Neuronal stem cell (in vitro differentiated cells): ENCODE data around the gene CLNK.

Source experiments
- DNase-seq: peaks from one replicate; pipeline ENCODE4 v3.0.0-alpha.2; 2013; ENCODE audit warnings: low spot score
- H2AFZ ChIP-seq: one replicate; pipeline ENCODE4 v1.6.1; 2013; ENCODE audit warnings: mild to moderate bottlenecking, low read length, inconsistent platforms
- H2AK5ac ChIP-seq: 2 replicates; pipeline ENCODE4 v1.6.1; 2013; ENCODE audit warnings: low read depth, mild to moderate bottlenecking, inconsistent platforms, low read length, moderate library complexity, mixed read lengths
- H2BK120ac ChIP-seq: 2 replicates; pipeline ENCODE4 v1.6.1; 2013; ENCODE audit warnings: low read depth, mild to moderate bottlenecking, inconsistent platforms, low read length, moderate library complexity, mixed read lengths
- H2BK12ac ChIP-seq: one replicate; pipeline ENCODE4 v1.6.1; 2013; ENCODE audit warnings: low read length, inconsistent platforms
- H2BK15ac ChIP-seq: 2 replicates; pipeline ENCODE4 v1.6.1; 2013; ENCODE audit warnings: mild to moderate bottlenecking, low read length, inconsistent platforms, mixed read lengths
- H2BK5ac ChIP-seq: one replicate; pipeline ENCODE4 v1.6.1; 2013; ENCODE audit warnings: inconsistent platforms, mild to moderate bottlenecking, low read length, moderate library complexity
- H3K14ac ChIP-seq: one replicate; pipeline ENCODE4 v1.6.1; 2013; ENCODE audit warnings: low read length, inconsistent platforms
- H3K18ac ChIP-seq: 2 replicates; pipeline ENCODE4 v1.6.1; 2013; ENCODE audit warnings: low read length, inconsistent platforms
- H3K23ac ChIP-seq: 2 replicates; pipeline ENCODE4 v1.6.1; 2013; ENCODE audit warnings: low read depth, mild to moderate bottlenecking, mixed read lengths, low read length, inconsistent platforms; ENCODE audit not compliant: poor library complexity
- H3K27ac ChIP-seq: replicated peaks from 3 replicates; pipeline ENCODE4 v1.5.1; 2013; ENCODE audit warnings: low read length, inconsistent platforms
- H3K27me3 ChIP-seq, 3 experiments: 2 replicates each; pipeline ENCODE4 v1.6.1; 2013; ENCODE audit warnings: low read length in 3 of 3, mild to moderate bottlenecking in 2 of 3, inconsistent platforms in 1 of 3, low read depth in 1 of 3, mixed read lengths in 1 of 3, moderate library complexity in 1 of 3; ENCODE audit not compliant: control insufficient read depth in 3 of 3, insufficient read depth in 3 of 3
- H3K36me3 ChIP-seq, 2 donors: replicated peaks in 1 of 2; 2 replicates each; pipeline ENCODE4 v1.6.1; 2013; ENCODE audit warnings: low read length in 2 of 2; ENCODE audit not compliant: control insufficient read depth in 2 of 2, insufficient read depth in 2 of 2
- H3K4ac ChIP-seq: 2 replicates; pipeline ENCODE4 v1.6.1; 2013; ENCODE audit warnings: inconsistent platforms, mild to moderate bottlenecking, low read length, moderate library complexity
- H3K4me1 ChIP-seq, 2 donors: 1 replicate in 1 of 2; 2 replicates in 1 of 2; pipeline ENCODE4 v1.6.1; 2013; ENCODE audit warnings: low read length in 2 of 2, low read depth in 1 of 2; ENCODE audit not compliant: control insufficient read depth in 2 of 2, insufficient read depth in 1 of 2
- H3K4me2 ChIP-seq: one replicate; pipeline ENCODE4 v1.6.1; 2013; ENCODE audit warnings: mild to moderate bottlenecking, low read length, inconsistent platforms; ENCODE audit not compliant: insufficient read depth, poor library complexity, severe bottlenecking
- H3K4me3 ChIP-seq, 2 donors: 2 replicates each; pipeline ENCODE4 v1.5.1; 2013; ENCODE audit warnings: low read length in 2 of 2, mild to moderate bottlenecking in 2 of 2, inconsistent platforms in 1 of 2, moderate library complexity in 1 of 2
- H3K79me1 ChIP-seq: one replicate; pipeline ENCODE4 v1.6.1; 2013; ENCODE audit warnings: low read depth, mild to moderate bottlenecking, inconsistent platforms, low read length, moderate library complexity
- H3K9ac ChIP-seq: one replicate; pipeline ENCODE4 v1.6.1; 2013; ENCODE audit warnings: mild to moderate bottlenecking, low read depth, low read length, inconsistent platforms; ENCODE audit not compliant: poor library complexity
- H3K9me3 ChIP-seq, 2 donors: replicated peaks in 1 of 2; 2 replicates each; pipeline versions ENCODE3 to v1.6.1; 2013; ENCODE audit warnings: low read length in 2 of 2, mild to moderate bottlenecking in 2 of 2, inconsistent platforms in 1 of 2, low read depth in 1 of 2, mixed read lengths in 1 of 2, moderate library complexity in 1 of 2; ENCODE audit not compliant: control insufficient read depth in 2 of 2, insufficient read depth in 1 of 2
- H4K8ac ChIP-seq: one replicate; pipeline ENCODE4 v1.6.1; 2013; ENCODE audit warnings: low read depth, mild to moderate bottlenecking, inconsistent platforms, low read length, moderate library complexity
- H4K91ac ChIP-seq: one replicate; pipeline ENCODE4 v1.6.1; 2013; ENCODE audit warnings: low read length, low read depth, mild to moderate bottlenecking, inconsistent platforms; ENCODE audit not compliant: poor library complexity
- WGBS, 2 donors: extraction: QIAGEN DNeasy Blood & Tissue Kit; methylation state at CpG; one replicate each; pipeline ENCODE4 v1.1.7; 2013; ENCODE audit warnings: missing lambda C conversion rate in 2 of 2, mixed read lengths in 1 of 2; ENCODE audit not compliant: insufficient read length in 2 of 2, insufficient replicate concordance in 1 of 2; ENCODE audit errors: extremely low coverage in 2 of 2; 5-methylcytosine and 5-hydroxymethylcytosine counted together

The CLNK gene

DNA sequence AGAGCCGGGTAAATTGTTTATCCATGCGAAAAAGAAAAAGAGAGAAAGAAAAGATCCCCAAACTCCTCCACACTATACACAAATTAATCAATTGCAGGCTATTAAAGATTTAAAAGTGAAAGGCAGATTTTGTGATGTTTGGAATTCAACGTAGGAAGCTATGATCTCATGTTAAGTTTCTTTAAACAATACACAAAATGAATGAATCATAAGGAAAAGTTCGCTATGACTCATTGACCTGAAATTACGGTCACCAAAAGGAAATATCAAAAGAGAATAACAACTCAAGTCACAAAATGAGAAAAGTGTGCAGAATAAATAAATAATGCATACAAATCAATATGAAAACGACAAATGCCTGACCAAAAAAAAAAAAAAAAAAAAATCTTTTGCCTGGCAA is 28.6 kb downstream of the CLNK start:
- Histone ChIP-seq H2BK12ac (no peak overlapping the region), H3K18ac (no peak overlapping the region), H3K9ac (no peak overlapping the region), H3K4me1 (no peaks in the 10 kb centered on the region), H3K27ac (no peak overlapping the region), H3K36me3 (no peaks in the 10 kb centered on the region), H3K4ac (no peak overlapping the region), H3K4me3 (no peak overlapping the region), H3K4me2 (no peak overlapping the region), H2AK5ac (no peak overlapping the region), H4K8ac (no peak overlapping the region), H3K9me3 (no peaks in the 10 kb centered on the region), H2BK5ac (no peak overlapping the region), H2BK120ac (no peak overlapping the region), H3K27me3 (no peaks in the 10 kb centered on the region), H3K23ac (no peak overlapping the region), H3K79me1 (no peaks in the 10 kb centered on the region), H4K91ac (no peak overlapping the region), H2BK15ac (no peak overlapping the region), H3K14ac (no peak overlapping the region), H2AFZ (no peak overlapping the region)
- DNase-seq = no peak
- WGBS, 2 donors = no CpG with 5 or more reads among the region's 6 CpGs

- H2AFZ ChIP-seq = no peak overlapping the region
- no peak overlapping the region for H3K9ac ChIP-seq
- H3K23ac ChIP-seq = no peak overlapping the region
- no peaks in the 10 kb centered on the region for H3K27me3 ChIP-seq
- H3K4ac ChIP-seq = no peak overlapping the region
- no peak overlapping the region for H4K8ac ChIP-seq
- no peak overlapping the region for H2AK5ac ChIP-seq
- H3K4me1 ChIP-seq = no peaks in the 10 kb centered on the region
- no peak overlapping the region for H3K18ac ChIP-seq
- H3K36me3 ChIP-seq = no peaks in the 10 kb centered on the region
- H2BK12ac ChIP-seq = no peak overlapping the region
- H3K4me3 ChIP-seq = no peak overlapping the region
- H2BK15ac ChIP-seq = no peak overlapping the region
- no peak overlapping the region for H3K27ac ChIP-seq
- no CpG with 5 or more reads among the region's 2 CpGs for WGBS, 2 donors
- no peaks in the 10 kb centered on the region for H3K79me1 ChIP-seq
- no peak for DNase-seq
- no peak overlapping the region for H4K91ac ChIP-seq
- no peak overlapping the region for H2BK120ac ChIP-seq
- H3K14ac ChIP-seq = no peak overlapping the region
- H3K9me3 ChIP-seq = no peaks in the 10 kb centered on the region
- no peak overlapping the region for H2BK5ac ChIP-seq
- no peak overlapping the region for H3K4me2 ChIP-seq
Measured at GRCh38 chr4:10648479-10648878, 36.1 kb downstream of the CLNK start.

DNA sequence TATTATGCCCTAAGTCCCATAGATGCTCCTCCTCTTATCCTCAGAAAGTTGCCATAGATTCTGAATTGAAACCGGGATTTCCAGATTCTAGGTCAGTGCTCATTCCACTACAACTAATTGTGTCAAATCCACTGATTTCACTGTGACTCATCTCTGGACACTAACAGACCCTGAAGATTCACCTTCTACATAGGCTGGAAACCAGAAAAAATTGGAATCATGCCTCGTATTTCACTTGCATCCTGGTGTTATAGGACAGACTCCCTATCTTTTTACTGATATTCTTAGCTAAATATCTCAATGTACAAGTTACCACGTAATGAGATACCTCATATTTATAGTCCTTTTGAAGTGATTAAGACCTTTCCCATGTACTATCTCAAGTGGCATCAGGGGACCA is 36.7 kb downstream of the CLNK start:
- Histone ChIP-seq H2BK15ac (no peak overlapping the region), H3K18ac (no peak overlapping the region), H3K4ac (no peak overlapping the region)

DNA sequence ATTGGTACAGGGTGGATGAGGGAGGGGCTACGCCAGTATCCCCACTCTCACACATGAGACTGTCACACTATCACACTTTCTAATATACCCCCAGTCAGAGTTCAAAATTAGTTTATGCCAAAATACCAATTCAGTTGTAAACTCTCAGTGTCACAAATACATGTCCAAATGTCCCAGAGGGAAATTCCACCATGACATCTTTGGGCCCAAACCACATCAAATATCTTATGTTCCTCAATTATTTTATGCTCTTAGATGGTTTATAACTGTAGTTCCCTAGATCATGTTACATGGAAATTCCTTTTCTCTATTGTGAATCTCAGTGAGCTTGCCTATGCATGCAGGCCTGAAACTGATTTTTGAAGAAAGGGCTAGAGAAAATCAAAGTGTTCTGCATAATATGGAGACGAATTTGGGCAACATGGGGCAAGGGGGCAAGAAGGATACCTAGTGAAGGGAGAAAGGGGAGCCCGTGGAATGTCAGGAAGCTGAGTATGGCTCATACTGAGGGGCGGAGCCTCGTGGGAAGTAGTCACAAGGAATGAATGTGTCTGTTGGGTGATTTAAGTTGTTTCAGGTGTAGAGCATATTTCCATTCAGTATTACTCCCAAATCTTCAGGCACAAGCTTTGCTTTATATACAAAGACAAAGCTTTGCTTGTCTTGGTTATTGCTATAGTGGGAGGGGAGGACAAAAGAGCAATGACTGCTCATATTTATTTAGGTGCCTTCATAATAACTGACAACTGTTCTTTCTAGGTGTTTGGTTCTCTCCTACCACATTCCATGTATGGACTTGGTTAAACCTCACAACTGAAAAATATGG is 40.8 kb downstream of the CLNK start:
- Histone ChIP-seq H3K18ac (no peak overlapping the region), H2AFZ (peak overlapping the region; percentile 61), H4K8ac (no peak overlapping the region), H2BK5ac (no peak overlapping the region), H2BK12ac (no peak overlapping the region), H2BK120ac (no peak overlapping the region), H2AK5ac (no peak overlapping the region), H4K91ac (no peak overlapping the region), H3K4me1 (peaks cover 0 to 1% of the 10 kb centered on the region in 2 donors), H3K4me3 (no peak overlapping the region), H3K79me1 (no peaks in the 10 kb centered on the region), H3K4ac (no peak overlapping the region), H3K36me3 (no peaks in the 10 kb centered on the region), H3K27me3 (no peaks in the 10 kb centered on the region), H3K9me3 (no peaks in the 10 kb centered on the region), H3K14ac (no peak overlapping the region), H3K23ac (no peak overlapping the region), H3K9ac (no peak overlapping the region), H3K27ac (no peak overlapping the region), H3K4me2 (no peak overlapping the region), H2BK15ac (no peak overlapping the region)
- WGBS, 2 donors = no CpG with 5 or more reads among the region's 5 CpGs
- DNase-seq = no peak

More for the DNA sequence above, 36.7 kb downstream of the CLNK start:
- WGBS, 2 donors = no CpG with 5 or more reads among the region's 3 CpGs
- no peak for DNase-seq
- no peak overlapping the region for H3K4me2 ChIP-seq
- H3K9ac ChIP-seq = no peak overlapping the region
- no peaks in the 10 kb centered on the region for H3K9me3 ChIP-seq
- H4K91ac ChIP-seq = no peak overlapping the region
- H2BK5ac ChIP-seq = no peak overlapping the region
- no peak overlapping the region for H3K14ac ChIP-seq
- H3K4me3 ChIP-seq = no peak overlapping the region
- no peaks in the 10 kb centered on the region for H3K79me1 ChIP-seq
- H2BK120ac ChIP-seq = no peak overlapping the region
- no peak overlapping the region for H2BK12ac ChIP-seq
- no peaks in the 10 kb centered on the region for H3K27me3 ChIP-seq
- H3K4me1 ChIP-seq = no peaks in the 10 kb centered on the region
- H4K8ac ChIP-seq = no peak overlapping the region
- H2AFZ ChIP-seq = no peak overlapping the region
- no peak overlapping the region for H2AK5ac ChIP-seq
- no peak overlapping the region for H3K27ac ChIP-seq
- no peak overlapping the region for H3K23ac ChIP-seq
- H3K36me3 ChIP-seq = no peaks in the 10 kb centered on the region
